Mammary epithelial cell (primary cell): ENCODE data around the gene SUSD1.

ENCODE experiments used
- CTCF ChIP-seq, 2 donors: IDR thresholded peaks in 1 of 2; conservative IDR thresholded peaks in 1 of 2; 2 replicates each; pipeline ENCODE4 v1.5.1; 2011 to 2012; ENCODE audit warnings: inconsistent platforms in 2 of 2, low read length in 2 of 2, mild to moderate bottlenecking in 2 of 2, control low read depth in 1 of 2, low read depth in 1 of 2; ENCODE audit not compliant: insufficient read depth in 1 of 2; ENCODE audit errors: extremely low read depth in 1 of 2
- EZH2 ChIP-seq: IDR thresholded peaks from 2 replicates; pipeline ENCODE4 v1.6.1; 2012; ENCODE audit warnings: low read length, inconsistent platforms, borderline replicate concordance

- no peak for TF ChIP-seq CTCF (conservative IDR thresholded peaks at IDR 0.05 in 1 of 2, IDR thresholded peaks at IDR 0.05 in 1 of 2; ENCODE audit: extremely low read depth in 1 of 2, insufficient read depth in 1 of 2, low read depth in 1 of 2, low read length in 2 of 2)
- TF ChIP-seq EZH2 = no peak
Observed at GRCh38 chr9:112200711-112201110, 25.6 kb upstream of the SUSD1 start.
